ENCODE data around the gene FBRSL1.

GRCh38 chr12:132481345-132481744, 8.6 kb upstream of the FBRSL1 start:
- no peak for TF ChIP-seq KLF6 (CRISPR knock-in tag; IDR thresholded peaks at IDR 0.05; ENCODE audit: borderline replicate concordance)
- TF ChIP-seq CTCF (IDR thresholded peaks at IDR 0.05 in 2 of 3, conservative IDR thresholded peaks at IDR 0.05 in 1 of 3; ENCODE audit: insufficient read depth in 2 of 3, low read depth in 1 of 3, low read length in 3 of 3), result no peak
- no peak for TF ChIP-seq BRCA1 (IDR thresholded peaks at IDR 0.05)
- TF ChIP-seq BRCA1 (CRISPR knock-in tag; IDR thresholded peaks at IDR 0.05), result no peak
- TF ChIP-seq DPF2 (IDR thresholded peaks at IDR 0.05), result no peak
- TF ChIP-seq POLR3A (IDR thresholded peaks at IDR 0.05; ENCODE audit: borderline replicate concordance, extremely low read depth, insufficient read depth, insufficient read length), result no peak
- no peak for TF ChIP-seq ZNF561 (CRISPR knock-in tag; conservative IDR thresholded peaks at IDR 0.05)
